GM19351 (cell line): ENCODE data around the gene SLC30A5.
"Not testable (repeated sequence)": the region's sequence is repeated elsewhere in the genome, so short reads cannot be mapped to it uniquely, and the experiment has no call there.

ENCODE experiments used
- ATAC-seq: cut with Tn5 transposase; IDR thresholded peaks from one replicate; pipeline ENCODE4 v1.9.1; 2021; ENCODE audit warnings: mild to moderate bottlenecking, moderate library complexity; ENCODE audit not compliant: unreplicated experiment

SLC30A5 gene

DNA sequence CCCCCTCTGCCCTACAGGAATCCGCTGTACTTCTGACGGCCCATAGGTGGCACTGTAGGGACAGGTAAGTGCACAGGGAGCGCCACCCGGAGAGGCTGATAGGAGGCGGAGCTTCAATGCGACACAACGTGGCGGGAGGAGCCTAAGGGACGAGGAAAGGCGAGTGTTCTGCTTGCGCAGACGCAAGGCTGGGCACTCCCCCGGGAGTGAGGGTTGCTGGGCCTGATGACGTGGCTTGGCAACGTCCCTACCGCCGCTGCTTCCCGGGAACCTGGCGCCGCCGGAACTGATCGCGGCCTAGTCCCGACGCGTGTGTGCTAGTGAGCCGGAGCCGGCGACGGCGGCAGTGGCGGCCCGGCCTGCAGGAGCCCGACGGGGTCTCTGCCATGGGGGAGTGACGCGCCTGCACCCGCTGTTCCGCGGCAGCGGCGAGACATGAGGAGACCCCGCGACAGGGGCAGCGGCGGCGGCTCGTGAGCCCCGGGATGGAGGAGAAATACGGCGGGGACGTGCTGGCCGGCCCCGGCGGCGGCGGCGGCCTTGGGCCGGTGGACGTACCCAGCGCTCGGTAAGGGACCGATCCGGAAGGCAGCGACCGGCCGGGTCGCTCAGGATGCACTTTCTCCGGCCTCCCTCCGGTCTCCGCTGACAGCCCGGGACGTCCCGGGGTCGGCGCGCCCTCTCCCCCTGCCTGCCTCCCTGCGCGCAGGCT, at the start of gene SLC30A5:
TSS of gene SLC30A5 (plus strand) at position 244 of the 712 bp plus-strand sequence. CDS start at position 486, 242 bp downstream.
- peak; percentile 99 for ATAC-seq

GRCh38 chr5:69045213-69045612, 48.6 kb upstream of the SLC30A5 start:
- not testable (repeated sequence) for ATAC-seq

DNA sequence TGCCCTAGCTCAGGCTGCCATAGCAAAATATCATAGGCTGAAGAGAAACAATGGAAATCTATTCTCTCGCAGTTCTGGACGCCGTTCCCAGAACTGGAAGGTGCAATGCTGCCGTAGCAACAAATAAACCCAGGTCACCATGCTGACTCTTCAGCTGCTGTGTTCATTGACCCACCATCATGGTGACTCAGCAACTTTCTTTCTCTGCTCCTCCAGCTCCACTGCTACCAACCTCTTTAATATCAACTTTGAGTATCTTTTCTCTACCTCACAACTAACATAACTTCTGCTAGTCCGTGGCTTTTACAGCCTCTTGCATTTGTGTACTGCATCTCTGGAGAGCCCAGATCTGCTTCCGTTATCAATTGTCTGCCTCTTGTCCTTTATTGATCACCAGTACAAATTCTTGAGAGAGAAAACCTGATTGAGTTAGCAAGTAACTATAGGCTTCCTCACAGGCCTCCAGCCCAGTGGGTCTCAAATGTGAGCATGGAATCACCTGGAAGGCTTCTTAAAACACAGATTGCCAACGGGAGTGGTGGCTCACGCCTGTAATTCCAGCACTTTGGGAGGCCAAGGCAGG, 47.3 kb upstream of the SLC30A5 start:
- ATAC-seq = no peak

DNA sequence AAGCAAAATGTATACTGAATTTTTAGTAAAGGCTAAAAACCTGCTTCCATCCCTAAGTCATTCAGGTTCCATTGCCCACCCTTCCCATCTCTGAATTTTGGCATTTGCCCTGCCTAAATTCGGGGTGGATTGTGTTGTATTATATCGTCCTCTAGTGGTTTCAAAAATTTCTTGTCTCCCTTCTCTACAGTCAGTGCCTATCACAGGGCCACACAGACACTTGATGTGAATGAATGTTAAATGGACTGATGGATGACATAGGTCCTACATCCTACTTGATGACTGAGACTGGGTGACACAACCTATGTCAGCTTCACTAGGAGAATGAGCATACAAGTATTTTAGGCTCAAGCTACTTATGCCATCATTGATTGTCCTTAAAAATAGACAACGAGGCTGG, 45.6 kb upstream of the SLC30A5 start:
- ATAC-seq = no peak

DNA sequence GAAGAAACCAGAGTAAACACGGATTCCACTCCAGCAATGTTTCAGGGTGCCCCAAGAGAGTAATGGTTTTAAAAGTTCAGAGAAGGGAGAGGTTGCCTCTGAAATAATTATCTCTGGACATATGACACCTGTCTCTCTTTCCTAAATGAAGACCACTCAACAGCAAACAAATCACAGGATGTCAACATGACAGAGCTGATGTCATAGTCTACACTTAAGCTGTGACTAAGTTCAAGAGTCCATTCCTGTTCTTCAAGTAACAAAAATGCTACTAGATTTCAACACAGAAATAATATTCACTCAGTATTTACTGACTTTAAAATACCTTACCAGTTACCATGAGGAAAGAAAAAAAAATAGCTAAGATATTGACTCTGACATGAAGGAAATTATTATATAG, 44.7 kb upstream of the SLC30A5 start:
- no peak for ATAC-seq

- ATAC-seq = no peak
Measured at GRCh38 chr5:69049796-69050195, 44.0 kb upstream of the SLC30A5 start.

- ATAC-seq = no peak
Measured at GRCh38 chr5:69050214-69050613, 43.6 kb upstream of the SLC30A5 start.

DNA sequence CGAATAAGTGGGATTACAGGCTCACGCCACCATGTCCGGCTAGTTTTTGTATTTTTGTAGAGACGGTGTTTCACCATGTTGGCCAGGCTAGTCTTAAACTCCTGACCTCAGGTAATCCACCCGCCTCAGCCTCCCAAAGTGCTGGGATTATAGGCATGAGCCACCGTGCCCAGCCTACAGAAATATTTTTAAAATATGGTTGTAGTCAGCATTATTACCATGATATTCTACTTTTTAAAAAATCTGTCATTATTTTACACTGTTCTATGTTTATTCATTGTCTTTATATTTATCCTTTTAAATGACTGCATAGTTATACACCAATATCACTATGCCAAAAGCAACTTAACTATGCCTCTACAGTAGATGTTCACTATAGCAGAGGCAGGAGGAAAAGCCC, 41.6 kb upstream of the SLC30A5 start:
- no peak for ATAC-seq

GRCh38 chr5:69074664-69075521, 18.9 kb upstream of the SLC30A5 start:
- no peak for ATAC-seq

DNA sequence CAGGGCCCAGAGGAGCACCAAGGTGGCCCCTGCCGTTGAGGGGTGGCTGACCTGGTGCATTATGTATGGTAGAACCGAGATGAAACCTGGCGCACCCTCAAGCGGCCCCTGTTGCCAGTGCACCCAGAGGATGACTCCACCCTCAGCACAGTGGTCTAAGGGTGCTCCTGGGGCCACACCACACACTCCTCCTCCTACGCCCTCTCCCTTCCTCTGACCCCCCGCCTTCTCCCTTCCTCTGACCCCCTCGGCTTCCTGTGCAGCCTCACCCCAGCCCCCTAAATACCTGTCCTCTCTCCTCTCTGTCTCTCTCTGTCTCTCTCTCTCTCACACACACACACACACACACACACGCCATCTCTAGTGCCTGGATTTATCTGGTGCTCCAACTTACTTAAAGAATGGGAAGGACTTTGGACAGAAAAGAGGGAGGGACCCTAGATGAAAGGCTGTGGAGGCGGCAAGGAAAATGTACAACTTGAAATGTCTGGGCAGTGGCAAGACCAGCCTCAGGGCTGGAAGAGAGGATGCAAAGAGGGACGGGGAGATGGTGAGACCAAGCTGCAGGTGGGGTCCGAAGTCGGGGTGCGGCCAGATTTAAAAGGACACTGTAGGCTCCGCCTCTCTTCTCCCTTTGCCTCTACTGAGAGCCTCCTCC, 18.2 kb upstream of the SLC30A5 start:
- no peak for ATAC-seq

- no peak for ATAC-seq
Measured at GRCh38 chr5:69078921-69079540, 14.8 kb upstream of the SLC30A5 start.

GRCh38 chr5:69079556-69079955, 14.3 kb upstream of the SLC30A5 start:
- ATAC-seq = no peak

GRCh38 chr5:69083412-69083811, 10.4 kb upstream of the SLC30A5 start:
- no peak for ATAC-seq

- no peak for ATAC-seq
Measured at GRCh38 chr5:69084195-69084594, 9.6 kb upstream of the SLC30A5 start.

- ATAC-seq = no peak
Measured at GRCh38 chr5:69084903-69085302, 8.9 kb upstream of the SLC30A5 start.

DNA sequence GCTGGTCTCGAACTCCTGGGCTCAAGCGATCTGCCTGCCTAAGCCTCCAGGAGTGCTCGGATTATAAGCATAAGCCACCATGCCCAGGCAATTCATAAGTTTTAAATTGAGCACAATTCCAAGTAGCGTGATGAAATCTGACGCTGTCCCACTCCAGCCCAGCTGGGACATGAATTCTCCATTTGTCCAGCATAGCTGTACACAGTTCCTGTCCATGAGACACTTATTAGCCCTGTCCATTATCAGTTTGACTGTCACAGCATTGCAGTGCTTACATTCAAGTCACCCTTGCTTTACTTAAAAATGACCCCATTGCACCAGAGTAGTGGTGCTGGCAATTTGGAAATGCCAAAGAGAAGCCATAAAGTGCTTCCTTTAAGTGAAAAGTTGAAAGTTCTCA, 7.6 kb upstream of the SLC30A5 start:
- no peak for ATAC-seq

- ATAC-seq = not testable (repeated sequence)
Measured at GRCh38 chr5:69088006-69088405, 5.8 kb upstream of the SLC30A5 start.

GRCh38 chr5:69090158-69090557, 3.7 kb upstream of the SLC30A5 start:
- no peak for ATAC-seq

GRCh38 chr5:69091771-69092170, 2.0 kb upstream of the SLC30A5 start:
- ATAC-seq = no peak

- ATAC-seq = no peak
Measured at GRCh38 chr5:69092969-69093368, 845 bp upstream of the SLC30A5 start.

- ATAC-seq = no peak
Measured at GRCh38 chr5:69099302-69099701, 5.5 kb downstream of the SLC30A5 start.
